ENCODE results near the gene EIF4E1B.

EIF4E1B gene

GRCh38 chr5:176694631-176695030, 64.2 kb downstream of the EIF4E1B start:
- Histone ChIP-seq H3K4me1 (no peaks in the 10 kb centered on the region), H3K9ac (no peak overlapping the region), H2AFZ (no peak overlapping the region), H3K4me2 (ENCODE audit: low read length) (no peak overlapping the region), H3K79me2 (no peaks in the 10 kb centered on the region), H3K4me3 (ENCODE audit: low read depth, low read length) (no peak overlapping the region), H3K9me3 (ENCODE audit: control insufficient read depth, low read length) (no peaks in the 10 kb centered on the region), H3K36me3 (ENCODE audit: control insufficient read depth, insufficient read depth, low read length) (no peaks in the 10 kb centered on the region), H3K27ac (no peak overlapping the region), H3K27me3 (ENCODE audit: control insufficient read depth, insufficient read depth, low read length) (no peaks in the 10 kb centered on the region)
- no peak for TF ChIP-seq CTCF (IDR thresholded peaks at IDR 0.05)

- no peak overlapping the region for H3K4me3 ChIP-seq (ENCODE audit: low read depth, low read length)
- H3K79me2 ChIP-seq = no peaks in the 10 kb centered on the region
- no peaks in the 10 kb centered on the region for H3K36me3 ChIP-seq (ENCODE audit: control insufficient read depth, insufficient read depth, low read length)
- H3K27me3 ChIP-seq (ENCODE audit: control insufficient read depth, insufficient read depth, low read length) = no peaks in the 10 kb centered on the region
- H3K27ac ChIP-seq = no peak overlapping the region
- no peak for TF ChIP-seq CTCF (IDR thresholded peaks at IDR 0.05)
- H3K9me3 ChIP-seq (ENCODE audit: control insufficient read depth, low read length) = no peaks in the 10 kb centered on the region
- no peak overlapping the region for H3K9ac ChIP-seq
- no peak overlapping the region for H2AFZ ChIP-seq
- no peaks in the 10 kb centered on the region for H3K4me1 ChIP-seq
- H3K4me2 ChIP-seq (ENCODE audit: low read length) = no peak overlapping the region
Observed at GRCh38 chr5:176695073-176695472, 64.6 kb downstream of the EIF4E1B start.

Measured in parathyroid adenoma (tissue), 2 donors.